ENCODE data around the gene PFKFB3. TPM values are rescaled to one million over a fixed set of nuclear protein-coding genes. Genes with fewer than 3 reads are reported as not detected.

PFKFB3 gene
- total RNA-seq, 1 donor from 2014 or later: 52.4 TPM

DNA sequence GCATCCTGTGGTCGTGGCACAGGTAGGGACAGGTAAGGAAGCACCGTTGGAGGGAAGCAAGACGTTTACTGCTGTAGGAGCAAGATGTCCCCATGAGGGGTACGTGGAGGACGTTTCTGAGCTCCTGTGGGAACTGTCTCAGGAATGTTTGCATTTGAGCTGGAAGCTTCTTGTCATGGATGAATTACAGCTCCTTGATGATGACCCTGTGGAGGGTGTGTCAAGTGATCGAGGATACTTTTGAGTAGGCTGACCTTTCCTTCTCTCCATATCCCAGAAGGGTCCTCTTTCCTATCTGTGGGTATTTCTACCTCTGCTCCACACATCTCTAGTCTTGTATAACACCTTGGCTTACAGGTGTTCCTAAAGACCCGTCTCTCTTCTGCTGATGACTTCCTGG lies 94.8 kb downstream of the PFKFB3 start:
- Mint-ChIP-seq H3K27ac (ENCODE audit: unreplicated experiment) (no peak overlapping the region), H3K36me3 (ENCODE audit: low read depth, unreplicated experiment) (peaks cover 5% of the 10 kb centered on the region), H3K4me1 (ENCODE audit: low read depth, unreplicated experiment) (peaks cover 9% of the 10 kb centered on the region), H3K9me3 (ENCODE audit: unreplicated experiment) (peaks cover 2% of the 10 kb centered on the region), H3K27me3 (ENCODE audit: low read depth, unreplicated experiment) (no peaks in the 10 kb centered on the region), H3K4me3 (ENCODE audit: unreplicated experiment) (no peak overlapping the region)
- no peak overlapping the region for H3K4me2 ChIP-seq (ENCODE audit: low read length)
- H3K27me3 ChIP-seq (ENCODE audit: insufficient read depth, low read length): no peaks in the 10 kb centered on the region
- no peak for FAIRE-seq
- no peaks in the 10 kb centered on the region for H3K79me2 ChIP-seq (ENCODE audit: insufficient read depth, low read length)
- no peaks in the 10 kb centered on the region for H3K9me3 ChIP-seq (ENCODE audit: insufficient read depth, low read depth, low read length)
- H3K4me1 ChIP-seq (ENCODE audit: insufficient read depth, low read length): peaks cover 5% of the 10 kb centered on the region
- TF ChIP-seq CTCF (IDR thresholded peaks at IDR 0.05; ENCODE audit: insufficient read depth, low read depth, low read length) (no peak), EZH2 (IDR thresholded peaks at IDR 0.05; ENCODE audit: insufficient read depth, low read length) (no peak)
- H3K9ac ChIP-seq (ENCODE audit: low read length): no peak overlapping the region
- DNase-seq (ENCODE audit: low read depth): no peak
- H2AFZ ChIP-seq (ENCODE audit: low read depth, low read length): no peak overlapping the region
- no peaks in the 10 kb centered on the region for H4K20me1 ChIP-seq (ENCODE audit: insufficient read depth, low read length)
- no peak overlapping the region for H3K27ac ChIP-seq (ENCODE audit: low read depth, low read length)
- H3K4me3 ChIP-seq (ENCODE audit: insufficient read depth, low read depth, low read length): no peak overlapping the region
- no peaks in the 10 kb centered on the region for H3K36me3 ChIP-seq (ENCODE audit: insufficient read depth, low read length)

- Histone ChIP-seq H2AFZ (ENCODE audit: low read depth, low read length) (no peak overlapping the region), H3K9ac (ENCODE audit: low read length) (no peak overlapping the region), H3K36me3 (ENCODE audit: insufficient read depth, low read length) (no peaks in the 10 kb centered on the region), H3K4me3 (ENCODE audit: insufficient read depth, low read depth, low read length) (no peak overlapping the region), H3K4me2 (ENCODE audit: low read length) (no peak overlapping the region), H3K27ac (ENCODE audit: low read depth, low read length) (no peak overlapping the region), H3K9me3 (ENCODE audit: insufficient read depth, low read depth, low read length) (no peaks in the 10 kb centered on the region), H4K20me1 (ENCODE audit: insufficient read depth, low read length) (no peaks in the 10 kb centered on the region), H3K27me3 (ENCODE audit: insufficient read depth, low read length) (no peaks in the 10 kb centered on the region), H3K79me2 (ENCODE audit: insufficient read depth, low read length) (no peaks in the 10 kb centered on the region), H3K4me1 (ENCODE audit: insufficient read depth, low read length) (peaks cover 5% of the 10 kb centered on the region)
- H3K27ac Mint-ChIP-seq (ENCODE audit: unreplicated experiment): no peak overlapping the region
- no peaks in the 10 kb centered on the region for H3K27me3 Mint-ChIP-seq (ENCODE audit: low read depth, unreplicated experiment)
- peaks cover 5% of the 10 kb centered on the region for H3K36me3 Mint-ChIP-seq (ENCODE audit: low read depth, unreplicated experiment)
- DNase-seq (ENCODE audit: low read depth): peak; percentile 23
- H3K4me3 Mint-ChIP-seq (ENCODE audit: unreplicated experiment): no peak overlapping the region
- FAIRE-seq: no peak
- peaks cover 2% of the 10 kb centered on the region for H3K9me3 Mint-ChIP-seq (ENCODE audit: unreplicated experiment)
- H3K4me1 Mint-ChIP-seq (ENCODE audit: low read depth, unreplicated experiment): peaks cover 9% of the 10 kb centered on the region
- TF ChIP-seq CTCF (IDR thresholded peaks at IDR 0.05; ENCODE audit: insufficient read depth, low read depth, low read length) (no peak), EZH2 (IDR thresholded peaks at IDR 0.05; ENCODE audit: insufficient read depth, low read length) (no peak)
Observed at GRCh38 chr10:6297951-6298381, 95.2 kb downstream of the PFKFB3 start.

- no peaks in the 10 kb centered on the region for H3K27me3 ChIP-seq (ENCODE audit: insufficient read depth, low read length)
- TF ChIP-seq EZH2 (IDR thresholded peaks at IDR 0.05; ENCODE audit: insufficient read depth, low read length) (no peak), CTCF (IDR thresholded peaks at IDR 0.05; ENCODE audit: insufficient read depth, low read depth, low read length) (no peak)
- DNase-seq (ENCODE audit: low read depth) (no peak), FAIRE-seq (no peak)
- H3K9ac ChIP-seq (ENCODE audit: low read length): no peak overlapping the region
- peaks cover 2% of the 10 kb centered on the region for H3K9me3 Mint-ChIP-seq (ENCODE audit: unreplicated experiment)
- H3K9me3 ChIP-seq (ENCODE audit: insufficient read depth, low read depth, low read length): no peaks in the 10 kb centered on the region
- H3K4me1 ChIP-seq (ENCODE audit: insufficient read depth, low read length): peaks cover 5% of the 10 kb centered on the region
- H3K36me3 Mint-ChIP-seq (ENCODE audit: low read depth, unreplicated experiment): peaks cover 5% of the 10 kb centered on the region
- no peaks in the 10 kb centered on the region for H3K36me3 ChIP-seq (ENCODE audit: insufficient read depth, low read length)
- H3K79me2 ChIP-seq (ENCODE audit: insufficient read depth, low read length): no peaks in the 10 kb centered on the region
- H3K4me2 ChIP-seq (ENCODE audit: low read length): no peak overlapping the region
- no peak overlapping the region for H3K27ac ChIP-seq (ENCODE audit: low read depth, low read length)
- H3K27me3 Mint-ChIP-seq (ENCODE audit: low read depth, unreplicated experiment): no peaks in the 10 kb centered on the region
- no peak overlapping the region for H2AFZ ChIP-seq (ENCODE audit: low read depth, low read length)
- peaks cover 9% of the 10 kb centered on the region for H3K4me1 Mint-ChIP-seq (ENCODE audit: low read depth, unreplicated experiment)
- no peak overlapping the region for H3K4me3 Mint-ChIP-seq (ENCODE audit: unreplicated experiment)
- H3K4me3 ChIP-seq (ENCODE audit: insufficient read depth, low read depth, low read length): no peak overlapping the region
- H4K20me1 ChIP-seq (ENCODE audit: insufficient read depth, low read length): no peaks in the 10 kb centered on the region
- H3K27ac Mint-ChIP-seq (ENCODE audit: unreplicated experiment): no peak overlapping the region
Observed at GRCh38 chr10:6298428-6298827, 95.7 kb downstream of the PFKFB3 start.

Data from astrocyte (in vitro differentiated cells and primary cell).